Panc1 (cell line): ENCODE measurements around the gene ATF5. TPM values are rescaled to one million over a fixed set of nuclear protein-coding genes. Genes with fewer than 3 reads are reported as not detected.

ENCODE experiments used
- ATAC-seq: fragments of 200-7000 bp; cut with Tn5 transposase; 2 replicates; pipeline ENCODE4 v1.9.1; 2020; ENCODE audit warnings: mild to moderate bottlenecking, moderate library complexity
- BruUV-seq: library from RNA; stranded (reverse); fragments of 400-500 nt; replicated peaks from 2 replicates; lab custom pipeline; 2021; lab: Mats Ljungman, UMichigan
- CTCF ChIA-PET: fragments of 300-600 bp; sonication (Branson Sonifier 250); formaldehyde crosslinking; loops from one replicate; lab custom pipeline; 2022; ENCODE audit warnings: antibody characterized with exemption; lab: Charles Lee
- POLR2A ChIA-PET: fragments of 300-600 bp; sonication (Branson Sonifier 250); formaldehyde crosslinking; loops from one replicate; lab custom pipeline; 2022; ENCODE audit warnings: antibody characterized with exemption; lab: Charles Lee
- DNase-seq: peaks from one replicate; pipeline ENCODE4 v3.0.0-alpha.2; 2010; ENCODE audit warnings: low read depth, low spot score
- H3K27ac ChIP-seq: 2 replicates; pipeline ENCODE4 v1.5.1; 2011; ENCODE audit warnings: mild to moderate bottlenecking, low read length, inconsistent platforms
- H3K27me3 ChIP-seq: fragments of 200-500 bp; sonication (Bioruptor generic); 2 replicates; pipeline ENCODE4 v1.6.0; 2014; ENCODE audit warnings: low read length, inconsistent platforms; ENCODE audit not compliant: control insufficient read depth, insufficient read depth
- H3K36me3 ChIP-seq: fragments of 200-500 bp; sonication (Bioruptor generic); 2 replicates; pipeline ENCODE4 v1.5.1; 2014; ENCODE audit warnings: inconsistent platforms, mild to moderate bottlenecking, low read length, moderate library complexity; ENCODE audit not compliant: control insufficient read depth, insufficient read depth
- H3K4me1 ChIP-seq: 2 replicates; pipeline ENCODE4 v1.5.1; 2011; ENCODE audit warnings: inconsistent platforms, mild to moderate bottlenecking, low read length, moderate library complexity; ENCODE audit not compliant: control insufficient read depth, insufficient read depth
- H3K4me3 ChIP-seq, 2 experiments: 2 replicates each; pipeline ENCODE4 v1.5.1; 2011 to 2012; ENCODE audit warnings: low read depth in 2 of 2, low read length in 2 of 2, mild to moderate bottlenecking in 2 of 2, inconsistent platforms in 1 of 2, moderate library complexity in 1 of 2
- H3K9me3 ChIP-seq: fragments of 200-500 bp; sonication (Bioruptor generic); 2 replicates; pipeline ENCODE4 v1.5.1; 2014; ENCODE audit warnings: low read depth, mild to moderate bottlenecking, inconsistent platforms, low read length, moderate library complexity; ENCODE audit not compliant: control insufficient read depth, insufficient read depth
- CTCF ChIP-seq: fragments of 450-650 bp; IDR thresholded peaks from 2 replicates; pipeline ENCODE4 v1.5.1; 2017; ENCODE audit warnings: mild to moderate bottlenecking
- POLR2AphosphoS5 ChIP-seq: IDR thresholded peaks from 2 replicates; pipeline ENCODE4 v1.6.1; 2012; ENCODE audit warnings: mild to moderate bottlenecking, low read depth, low read length, moderate library complexity
- SIN3A ChIP-seq: IDR thresholded peaks from 2 replicates; pipeline ENCODE4 v1.6.1; 2012; ENCODE audit warnings: low read depth, mild to moderate bottlenecking, low read length, moderate library complexity, borderline replicate concordance; ENCODE audit not compliant: insufficient read depth
- TCF7L2 ChIP-seq: IDR thresholded peaks from 2 replicates; pipeline ENCODE4 v1.6.1; 2011; ENCODE audit warnings: mild to moderate bottlenecking, low read depth, low read length, inconsistent platforms
- in situ Hi-C: cut with HindIII; loops from 2 replicates; pipeline ENCODE4 v1.10.0; 2016; ENCODE audit warnings: low sequenced_read_pairs, low pct_unique_long_range_greater_than_20kb
- intact Hi-C: fragments of 100-400 bp; cut with micrococcal nuclease; formaldehyde crosslinking; loops from one replicate; pipeline ENCODE4 v1.10.0; 2022; ENCODE audit not compliant: unreplicated experiment
- total RNA-seq: library from RNA; stranded (reverse); gene quantifications from one replicate; pipeline ENCODE4 v1.2.1, GENCODE V29; 2021; ENCODE audit not compliant: unreplicated experiment
- TF ChIP-seq, protein P1 (sequence below), 2 experiments: IDR thresholded peaks; 2 replicates each; pipeline ENCODE4 v1.6.1; 2011 to 2012; ENCODE audit warnings: low read depth in 2 of 2, control low read depth in 1 of 2, low read length in 1 of 2, mild to moderate bottlenecking in 1 of 2, moderate library complexity in 1 of 2; ENCODE audit not compliant: insufficient read depth in 1 of 2

ATF5 gene
- total RNA-seq, 1 experiment from 2014 or later = 104 TPM

DNA sequence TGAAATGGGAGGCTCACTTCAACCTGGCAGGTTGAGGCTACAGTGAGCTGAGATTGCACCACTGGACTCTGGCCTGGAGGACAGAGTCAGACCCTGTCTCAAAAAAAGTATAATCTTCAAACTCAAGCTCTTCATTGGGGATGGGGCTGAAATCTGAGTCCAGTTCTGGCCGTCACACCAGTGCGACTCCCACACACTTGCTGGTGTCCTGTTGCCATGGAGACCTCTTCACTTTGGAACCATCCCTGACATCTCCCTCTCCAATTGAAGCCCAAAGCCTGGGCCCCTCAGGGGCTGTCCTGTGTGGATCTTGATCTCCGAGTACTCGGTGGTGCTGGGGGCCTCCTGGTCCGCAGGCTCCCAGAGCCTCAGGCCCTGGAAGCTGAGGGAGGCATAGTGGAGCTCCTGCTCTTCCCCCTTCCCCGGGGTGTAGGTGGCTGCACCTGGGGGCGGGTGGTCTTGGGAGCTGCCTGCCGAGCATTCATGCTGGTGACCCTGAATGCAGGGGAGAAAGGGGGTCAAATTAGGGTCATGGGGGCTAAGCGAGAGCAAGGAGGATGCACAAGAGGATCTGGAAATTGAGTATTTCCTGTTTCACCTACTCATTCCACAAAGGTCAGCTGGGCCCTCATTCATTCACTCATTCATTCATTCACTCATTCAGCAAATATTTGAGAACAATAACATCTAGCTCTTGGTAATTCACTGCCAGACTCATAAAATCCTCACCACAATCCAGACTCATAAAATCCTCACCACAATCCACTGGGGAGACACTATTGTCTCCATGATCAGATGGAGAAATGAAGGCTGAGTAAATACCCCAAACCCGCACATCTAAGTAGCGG lies 21.0 kb downstream of the ATF5 start:
- no peaks in the 10 kb centered on the region for H3K27me3 ChIP-seq
- CTCF ChIA-PET = no interaction called here
- ATAC-seq (no peak), DNase-seq (no peak)
- H3K9me3 ChIP-seq = no peaks in the 10 kb centered on the region
- intact Hi-C loops = no loop called here
- BruUV-seq = no TSS peak
- H3K27ac ChIP-seq = no peak overlapping the region
- no peak for TF ChIP-seq SIN3A
- no peak for TF ChIP-seq CTCF
- TF ChIP-seq, protein P1, sequence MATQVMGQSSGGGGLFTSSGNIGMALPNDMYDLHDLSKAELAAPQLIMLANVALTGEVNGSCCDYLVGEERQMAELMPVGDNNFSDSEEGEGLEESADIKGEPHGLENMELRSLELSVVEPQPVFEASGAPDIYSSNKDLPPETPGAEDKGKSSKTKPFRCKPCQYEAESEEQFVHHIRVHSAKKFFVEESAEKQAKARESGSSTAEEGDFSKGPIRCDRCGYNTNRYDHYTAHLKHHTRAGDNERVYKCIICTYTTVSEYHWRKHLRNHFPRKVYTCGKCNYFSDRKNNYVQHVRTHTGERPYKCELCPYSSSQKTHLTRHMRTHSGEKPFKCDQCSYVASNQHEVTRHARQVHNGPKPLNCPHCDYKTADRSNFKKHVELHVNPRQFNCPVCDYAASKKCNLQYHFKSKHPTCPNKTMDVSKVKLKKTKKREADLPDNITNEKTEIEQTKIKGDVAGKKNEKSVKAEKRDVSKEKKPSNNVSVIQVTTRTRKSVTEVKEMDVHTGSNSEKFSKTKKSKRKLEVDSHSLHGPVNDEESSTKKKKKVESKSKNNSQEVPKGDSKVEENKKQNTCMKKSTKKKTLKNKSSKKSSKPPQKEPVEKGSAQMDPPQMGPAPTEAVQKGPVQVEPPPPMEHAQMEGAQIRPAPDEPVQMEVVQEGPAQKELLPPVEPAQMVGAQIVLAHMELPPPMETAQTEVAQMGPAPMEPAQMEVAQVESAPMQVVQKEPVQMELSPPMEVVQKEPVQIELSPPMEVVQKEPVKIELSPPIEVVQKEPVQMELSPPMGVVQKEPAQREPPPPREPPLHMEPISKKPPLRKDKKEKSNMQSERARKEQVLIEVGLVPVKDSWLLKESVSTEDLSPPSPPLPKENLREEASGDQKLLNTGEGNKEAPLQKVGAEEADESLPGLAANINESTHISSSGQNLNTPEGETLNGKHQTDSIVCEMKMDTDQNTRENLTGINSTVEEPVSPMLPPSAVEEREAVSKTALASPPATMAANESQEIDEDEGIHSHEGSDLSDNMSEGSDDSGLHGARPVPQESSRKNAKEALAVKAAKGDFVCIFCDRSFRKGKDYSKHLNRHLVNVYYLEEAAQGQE (IDR thresholded peaks at IDR 0.05; ENCODE audit: insufficient read depth in 1 of 2, low read depth in 2 of 2, low read length in 1 of 2) = no peak
- no peak for TF ChIP-seq TCF7L2
- no peak for TF ChIP-seq POLR2AphosphoS5
- in situ Hi-C loops = no loop called here
- H3K4me3 ChIP-seq = no peak overlapping the region
- H3K36me3 ChIP-seq = no peaks in the 10 kb centered on the region
- H3K4me1 ChIP-seq = no peaks in the 10 kb centered on the region
- POLR2A ChIA-PET = no interaction called here

DNA sequence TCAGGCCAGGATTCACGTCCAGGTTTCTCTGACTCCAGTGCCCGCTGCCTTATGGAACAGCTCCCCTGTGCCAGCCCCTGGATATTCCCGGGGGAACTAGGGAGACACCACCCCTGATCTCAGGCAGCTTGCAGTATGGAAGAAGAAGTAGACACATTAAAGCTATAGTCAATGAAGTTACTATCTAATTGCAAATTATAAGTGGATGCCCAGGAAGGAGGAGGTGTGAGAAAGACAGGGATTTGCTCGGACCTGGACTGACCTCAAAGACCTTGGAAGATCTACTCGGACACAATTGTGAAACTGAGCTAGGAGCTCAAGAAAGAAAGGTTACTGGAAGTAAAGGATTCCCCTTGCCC lies 21.6 kb downstream of the ATF5 start:
- DNase-seq (no peak), ATAC-seq (no peak)
- no peak overlapping the region for H3K4me3 ChIP-seq
- in situ Hi-C loops (no loop called here), intact Hi-C loops (no loop called here)
- no peaks in the 10 kb centered on the region for H3K36me3 ChIP-seq
- no peaks in the 10 kb centered on the region for H3K27me3 ChIP-seq
- CTCF ChIA-PET = no interaction called here
- no peak overlapping the region for H3K27ac ChIP-seq
- BruUV-seq = no TSS peak
- TF ChIP-seq SIN3A (no peak), POLR2AphosphoS5 (no peak), TCF7L2 (no peak), CTCF (no peak)
- TF ChIP-seq, protein P1 (IDR thresholded peaks at IDR 0.05; ENCODE audit: insufficient read depth in 1 of 2, low read depth in 2 of 2, low read length in 1 of 2) = no peak
- H3K4me1 ChIP-seq = no peaks in the 10 kb centered on the region
- POLR2A ChIA-PET = no interaction called here
- no peaks in the 10 kb centered on the region for H3K9me3 ChIP-seq
